Measurements from ENCODE around the gene HES5. TPM values are rescaled to one million over a fixed set of nuclear protein-coding genes. Genes with fewer than 3 reads are reported as not detected.

The HES5 gene
- total RNA-seq, 2 experiments from 2014 or later, result not detected

- no peaks in the 10 kb centered on the region for H3K9me3 ChIP-seq (ENCODE audit: low read length)
- peak overlapping the region; percentile 47 for H3K27ac ChIP-seq (ENCODE audit: low read depth, low read length, poor library complexity, severe bottlenecking)
- no peak for DNase-seq (ENCODE audit: low spot score)
- no peaks in the 10 kb centered on the region for H3K79me2 ChIP-seq (ENCODE audit: insufficient read depth, low read depth, low read length)
- no peaks in the 10 kb centered on the region for H3K36me3 ChIP-seq (ENCODE audit: insufficient read depth, low read length)
- intact Hi-C loops (cut with micrococcal nuclease; ENCODE audit: unreplicated experiment), result no loop called here
- H2AFZ ChIP-seq (ENCODE audit: low read length), result no peak overlapping the region
- POLR2A ChIA-PET, result no interaction called here
- H3K4me2 ChIP-seq (ENCODE audit: low read length), result peak overlapping the region; percentile 57
- no TSS peak for BruUV-seq (replicated peaks)
- TF ChIP-seq, protein P1, sequence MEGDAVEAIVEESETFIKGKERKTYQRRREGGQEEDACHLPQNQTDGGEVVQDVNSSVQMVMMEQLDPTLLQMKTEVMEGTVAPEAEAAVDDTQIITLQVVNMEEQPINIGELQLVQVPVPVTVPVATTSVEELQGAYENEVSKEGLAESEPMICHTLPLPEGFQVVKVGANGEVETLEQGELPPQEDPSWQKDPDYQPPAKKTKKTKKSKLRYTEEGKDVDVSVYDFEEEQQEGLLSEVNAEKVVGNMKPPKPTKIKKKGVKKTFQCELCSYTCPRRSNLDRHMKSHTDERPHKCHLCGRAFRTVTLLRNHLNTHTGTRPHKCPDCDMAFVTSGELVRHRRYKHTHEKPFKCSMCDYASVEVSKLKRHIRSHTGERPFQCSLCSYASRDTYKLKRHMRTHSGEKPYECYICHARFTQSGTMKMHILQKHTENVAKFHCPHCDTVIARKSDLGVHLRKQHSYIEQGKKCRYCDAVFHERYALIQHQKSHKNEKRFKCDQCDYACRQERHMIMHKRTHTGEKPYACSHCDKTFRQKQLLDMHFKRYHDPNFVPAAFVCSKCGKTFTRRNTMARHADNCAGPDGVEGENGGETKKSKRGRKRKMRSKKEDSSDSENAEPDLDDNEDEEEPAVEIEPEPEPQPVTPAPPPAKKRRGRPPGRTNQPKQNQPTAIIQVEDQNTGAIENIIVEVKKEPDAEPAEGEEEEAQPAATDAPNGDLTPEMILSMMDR (conservative IDR thresholded peaks at IDR 0.05; ENCODE audit: low read length), result no peak
- no peak for TF ChIP-seq EZH2phosphoT487 (IDR thresholded peaks at IDR 0.05; ENCODE audit: borderline replicate concordance, low read depth, low read length)
- H3K9me2 ChIP-seq (ENCODE audit: insufficient read depth, low read length), result no peaks in the 10 kb centered on the region
- H3K4me1 ChIP-seq (ENCODE audit: insufficient read depth, low read length, poor library complexity, severe bottlenecking), result peaks cover 48% of the 10 kb centered on the region
- CTCF ChIA-PET (ENCODE audit: unreplicated experiment), result interaction anchor here (0.6 kb wide), 1 partner anchor 11 kb away, joined by 3 read pairs; no protein-coding TSS in a partner anchor
- peak overlapping the region; percentile 1 for H3K4me3 ChIP-seq (ENCODE audit: low read depth, low read length, poor library complexity, severe bottlenecking)
- no peaks in the 10 kb centered on the region for H4K20me1 ChIP-seq (ENCODE audit: insufficient read depth, low read length)
Measured at GRCh38 chr1:2575801-2576663, 46.0 kb upstream of the HES5 start.

DNA sequence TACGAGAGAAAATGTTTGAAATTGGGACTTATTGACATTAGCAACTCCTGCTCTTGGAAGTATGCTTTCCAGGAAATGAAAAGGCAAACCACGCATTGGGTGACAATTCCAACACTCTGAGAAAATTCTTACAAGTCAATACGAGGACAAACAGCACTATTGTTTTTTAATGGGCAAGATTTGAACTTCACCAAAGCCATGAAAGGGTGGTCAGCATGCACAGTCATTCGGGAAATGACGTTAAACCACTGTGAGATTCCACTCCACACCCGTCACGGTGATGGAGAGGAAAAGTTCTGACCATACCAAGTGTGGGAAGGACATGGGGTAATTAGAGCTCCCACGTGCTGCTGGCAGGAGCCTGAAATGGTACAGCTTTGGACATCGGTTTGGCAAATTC is 44.3 kb upstream of the HES5 start:
- Histone ChIP-seq H2AFZ (ENCODE audit: low read length) (no peak overlapping the region), H3K4me1 (ENCODE audit: insufficient read depth, low read length, poor library complexity, severe bottlenecking) (peaks cover 34% of the 10 kb centered on the region), H3K79me2 (ENCODE audit: insufficient read depth, low read depth, low read length) (no peaks in the 10 kb centered on the region), H3K4me3 (ENCODE audit: low read depth, low read length, poor library complexity, severe bottlenecking) (no peak overlapping the region), H3K9me3 (ENCODE audit: low read length) (no peaks in the 10 kb centered on the region), H3K36me3 (ENCODE audit: insufficient read depth, low read length) (no peaks in the 10 kb centered on the region), H3K27ac (ENCODE audit: low read depth, low read length, poor library complexity, severe bottlenecking) (no peak overlapping the region), H3K4me2 (ENCODE audit: low read length) (no peak overlapping the region), H4K20me1 (ENCODE audit: insufficient read depth, low read length) (no peaks in the 10 kb centered on the region), H3K9me2 (ENCODE audit: insufficient read depth, low read length) (no peaks in the 10 kb centered on the region)
- DNase-seq (ENCODE audit: low spot score), result no peak
- POLR2A ChIA-PET, result no interaction called here
- intact Hi-C loops (cut with micrococcal nuclease; ENCODE audit: unreplicated experiment), result no loop called here
- TF ChIP-seq EZH2phosphoT487 (IDR thresholded peaks at IDR 0.05; ENCODE audit: borderline replicate concordance, low read depth, low read length), result no peak
- TF ChIP-seq, protein P1 (conservative IDR thresholded peaks at IDR 0.05; ENCODE audit: low read length), result no peak
- no TSS peak for BruUV-seq (replicated peaks)
- CTCF ChIA-PET (ENCODE audit: unreplicated experiment), result no interaction called here

- no TSS peak for BruUV-seq (replicated peaks)
- Histone ChIP-seq H3K27ac (ENCODE audit: low read depth, low read length, poor library complexity, severe bottlenecking) (no peak overlapping the region), H2AFZ (ENCODE audit: low read length) (no peak overlapping the region), H3K36me3 (ENCODE audit: insufficient read depth, low read length) (no peaks in the 10 kb centered on the region), H3K4me3 (ENCODE audit: low read depth, low read length, poor library complexity, severe bottlenecking) (no peak overlapping the region), H3K79me2 (ENCODE audit: insufficient read depth, low read depth, low read length) (no peaks in the 10 kb centered on the region), H3K4me1 (ENCODE audit: insufficient read depth, low read length, poor library complexity, severe bottlenecking) (peaks cover 27% of the 10 kb centered on the region), H3K4me2 (ENCODE audit: low read length) (no peak overlapping the region), H3K9me3 (ENCODE audit: low read length) (no peaks in the 10 kb centered on the region), H3K9me2 (ENCODE audit: insufficient read depth, low read length) (no peaks in the 10 kb centered on the region), H4K20me1 (ENCODE audit: insufficient read depth, low read length) (no peaks in the 10 kb centered on the region)
- TF ChIP-seq, protein P1 (conservative IDR thresholded peaks at IDR 0.05; ENCODE audit: low read length), result no peak
- no peak for TF ChIP-seq EZH2phosphoT487 (IDR thresholded peaks at IDR 0.05; ENCODE audit: borderline replicate concordance, low read depth, low read length)
- intact Hi-C loops (cut with micrococcal nuclease; ENCODE audit: unreplicated experiment), result no loop called here
- no peak for DNase-seq (ENCODE audit: low spot score)
- ChIA-PET POLR2A (no interaction called here), CTCF (ENCODE audit: unreplicated experiment) (no interaction called here)
Measured at GRCh38 chr1:2573250-2573920, 43.3 kb upstream of the HES5 start.
